ENCODE results near the gene FYB1.

Gene FYB1

GRCh38 chr5:39203951-39204350 is 15.4 kb downstream of the FYB1 start:
- DNase-seq (ENCODE audit: low spot score) = no peak

GRCh38 chr5:39203275-39203922 is 16.0 kb downstream of the FYB1 start:
- DNase-seq (ENCODE audit: low spot score) = no peak

- no peak for DNase-seq (ENCODE audit: low spot score)
These were observed 16.6 kb downstream of the FYB1 start for GRCh38 chr5:39202597-39203274.

- DNase-seq (ENCODE audit: low spot score) = no peak
These were observed 17.4 kb downstream of the FYB1 start for GRCh38 chr5:39201781-39202596.

GRCh38 chr5:39201160-39201780 is 18.1 kb downstream of the FYB1 start:
- DNase-seq (ENCODE audit: low spot score) = no peak

GRCh38 chr5:39200081-39200480 is 19.3 kb downstream of the FYB1 start:
- DNase-seq (ENCODE audit: low spot score) = no peak

GRCh38 chr5:39199335-39199734 is 20.0 kb downstream of the FYB1 start:
- DNase-seq (ENCODE audit: low spot score) = no peak

- DNase-seq (ENCODE audit: low spot score) = no peak
These were observed 21.2 kb downstream of the FYB1 start for GRCh38 chr5:39198127-39198526.

GRCh38 chr5:39197556-39197955 is 21.8 kb downstream of the FYB1 start:
- DNase-seq (ENCODE audit: low spot score) = no peak

- no peak for DNase-seq (ENCODE audit: low spot score)
These were observed 24.1 kb downstream of the FYB1 start for GRCh38 chr5:39195198-39195826.

- no peak for DNase-seq (ENCODE audit: low spot score)
These were observed 24.8 kb downstream of the FYB1 start for GRCh38 chr5:39194466-39195136.

GRCh38 chr5:39193553-39194465 is 25.6 kb downstream of the FYB1 start:
- no peak for DNase-seq (ENCODE audit: low spot score)

GRCh38 chr5:39192450-39193160 is 26.8 kb downstream of the FYB1 start:
- no peak for DNase-seq (ENCODE audit: low spot score)

- no peak for DNase-seq (ENCODE audit: low spot score)
These were observed 28.1 kb downstream of the FYB1 start for GRCh38 chr5:39191216-39191615.

GRCh38 chr5:39190311-39191102 is 28.9 kb downstream of the FYB1 start:
- DNase-seq (ENCODE audit: low spot score) = no peak

- DNase-seq (ENCODE audit: low spot score) = no peak
These were observed 29.9 kb downstream of the FYB1 start for GRCh38 chr5:39189292-39189955.

GRCh38 chr5:39187831-39188731 is 31.3 kb downstream of the FYB1 start:
- DNase-seq (ENCODE audit: low spot score) = no peak
